ENCODE data around the gene FUT6.

- TF ChIP-seq, protein P1, sequence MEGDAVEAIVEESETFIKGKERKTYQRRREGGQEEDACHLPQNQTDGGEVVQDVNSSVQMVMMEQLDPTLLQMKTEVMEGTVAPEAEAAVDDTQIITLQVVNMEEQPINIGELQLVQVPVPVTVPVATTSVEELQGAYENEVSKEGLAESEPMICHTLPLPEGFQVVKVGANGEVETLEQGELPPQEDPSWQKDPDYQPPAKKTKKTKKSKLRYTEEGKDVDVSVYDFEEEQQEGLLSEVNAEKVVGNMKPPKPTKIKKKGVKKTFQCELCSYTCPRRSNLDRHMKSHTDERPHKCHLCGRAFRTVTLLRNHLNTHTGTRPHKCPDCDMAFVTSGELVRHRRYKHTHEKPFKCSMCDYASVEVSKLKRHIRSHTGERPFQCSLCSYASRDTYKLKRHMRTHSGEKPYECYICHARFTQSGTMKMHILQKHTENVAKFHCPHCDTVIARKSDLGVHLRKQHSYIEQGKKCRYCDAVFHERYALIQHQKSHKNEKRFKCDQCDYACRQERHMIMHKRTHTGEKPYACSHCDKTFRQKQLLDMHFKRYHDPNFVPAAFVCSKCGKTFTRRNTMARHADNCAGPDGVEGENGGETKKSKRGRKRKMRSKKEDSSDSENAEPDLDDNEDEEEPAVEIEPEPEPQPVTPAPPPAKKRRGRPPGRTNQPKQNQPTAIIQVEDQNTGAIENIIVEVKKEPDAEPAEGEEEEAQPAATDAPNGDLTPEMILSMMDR (conservative IDR thresholded peaks at IDR 0.05; ENCODE audit: low read length) = no peak
- no peak for TF ChIP-seq EZH2phosphoT487 (IDR thresholded peaks at IDR 0.05; ENCODE audit: borderline replicate concordance, low read depth, low read length)
Measured at GRCh38 chr19:5784581-5785147, 54.8 kb downstream of the FUT6 start, which contains the start of gene PRR22.
